Testis (tissue), 3 donors: ENCODE results near the gene ST7. TPM values are rescaled to one million over a fixed set of nuclear protein-coding genes. Genes with fewer than 3 reads are reported as not detected.

Experiments used
- DNase-seq: peaks from one replicate; pipeline ENCODE4 v3.0.0-alpha.2; 2019
- H3K27ac ChIP-seq, 2 donors: fragments of 200-600 bp; sonication (generic); one replicate each; pipeline ENCODE4 v1.5.1; 2019
- H3K27me3 ChIP-seq: fragments of 200-600 bp; sonication (generic); one replicate; pipeline ENCODE4 v1.5.1; 2019
- H3K36me3 ChIP-seq: fragments of 200-600 bp; sonication (generic); one replicate; pipeline ENCODE4 v1.5.1; 2017; ENCODE audit warnings: low read depth; ENCODE audit errors: missing control alignments
- H3K4me1 ChIP-seq: fragments of 200-600 bp; sonication (generic); one replicate; pipeline ENCODE4 v1.5.1; 2019
- H3K4me3 ChIP-seq, 2 donors: fragments of 200-600 bp; sonication (generic); one replicate each; pipeline ENCODE4 v1.5.1; 2017 to 2019
- H3K9me3 ChIP-seq: fragments of 200-600 bp; sonication (generic); one replicate; pipeline ENCODE4 v1.5.1; 2017
- POLR2A ChIP-seq: fragments of 450-650 bp; IDR thresholded peaks from one replicate; pipeline ENCODE4 v1.6.1; 2017; ENCODE audit warnings: antibody characterized with exemption, mild to moderate bottlenecking, moderate library complexity
- WGBS, 2 donors: methylation state at CpG; one replicate each; pipeline ENCODE4 v1.1.5; 2018; 5-methylcytosine and 5-hydroxymethylcytosine counted together
- intact Hi-C: fragments of 100-400 bp; cut with DNase I; formaldehyde crosslinking; loops from one replicate; pipeline ENCODE4 v1.15.1; 2023; ENCODE audit warnings: low total_unique reads
- polyA plus RNA-seq: library from polyadenylated mRNA; stranded (reverse); fragments of 350-450 nt; fragmentation: Illumina TruSeq; extraction: RNeasy Lipid Tissue Mini Kit (QIAGEN cat#74804); gene quantifications from one replicate; pipeline ENCODE4 v1.2.3, GENCODE V29; 2014; ENCODE audit warnings: low read depth, low replicate concordance; ENCODE audit not compliant: insufficient read depth
- total RNA-seq, 2 donors: library from RNA; depleted of rRNA; stranded (reverse); fragments of >200 nt; gene quantifications; one replicate each; pipeline ENCODE4 v1.2.3, GENCODE V29; 2016
- TF ChIP-seq, protein P1 (sequence below), 3 experiments: fragments of 450-650 bp in 2 of 3; fragments of 200-600 bp in 1 of 3; sonication (generic) in 1 of 3; IDR thresholded peaks; one replicate each; pipeline ENCODE4 v1.5.1; 2016 to 2019; ENCODE audit warnings: antibody characterized with exemption in 3 of 3, mild to moderate bottlenecking in 2 of 3, moderate library complexity in 1 of 3

ST7 gene
- total and polyA plus RNA-seq, 3 donors from 2014 or later: 15.9 to 25.3 (median 23.2) TPM

DNA sequence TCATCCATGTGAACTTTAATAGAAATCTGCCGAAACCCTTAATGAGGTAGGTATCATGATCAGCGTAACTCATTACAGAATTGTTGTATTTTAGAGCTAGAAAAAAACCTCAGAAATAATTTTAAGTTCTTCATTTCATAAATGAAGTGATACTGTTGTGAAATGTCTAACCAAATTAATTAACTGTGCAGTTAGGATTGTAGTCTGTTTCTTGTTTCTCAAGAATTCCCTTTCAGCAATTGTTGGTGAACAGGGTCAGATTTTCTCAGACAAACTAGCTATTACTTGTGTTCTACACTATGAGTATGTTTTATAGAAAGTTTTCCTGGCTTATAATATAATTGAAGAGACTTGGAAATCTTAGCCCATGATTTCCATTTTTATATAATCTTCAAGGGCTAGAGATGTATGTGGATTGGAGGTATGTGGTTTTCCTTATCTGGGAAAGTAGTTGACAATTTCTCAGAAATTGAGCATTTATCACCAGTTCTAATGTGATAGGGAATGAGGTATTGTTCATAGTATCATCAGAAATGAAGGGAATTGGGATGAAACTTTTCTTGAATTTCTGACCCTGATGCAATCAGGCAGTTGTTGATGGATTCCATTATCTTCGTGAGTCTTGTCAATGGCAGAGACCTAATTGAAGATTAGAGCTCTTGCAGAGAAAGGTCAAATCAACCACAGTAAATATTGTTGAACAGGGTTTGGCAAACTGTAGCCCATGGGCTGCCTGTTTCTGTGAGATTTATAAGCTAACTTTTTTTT is 55.0 kb downstream of the ST7 start:
- no peaks in the 10 kb centered on the region for H3K9me3 ChIP-seq
- no peaks in the 10 kb centered on the region for H3K36me3 ChIP-seq
- H3K27ac ChIP-seq: no peak overlapping the region
- H3K4me3 ChIP-seq: no peak overlapping the region
- no peak for TF ChIP-seq POLR2A
- TF ChIP-seq, protein P1, sequence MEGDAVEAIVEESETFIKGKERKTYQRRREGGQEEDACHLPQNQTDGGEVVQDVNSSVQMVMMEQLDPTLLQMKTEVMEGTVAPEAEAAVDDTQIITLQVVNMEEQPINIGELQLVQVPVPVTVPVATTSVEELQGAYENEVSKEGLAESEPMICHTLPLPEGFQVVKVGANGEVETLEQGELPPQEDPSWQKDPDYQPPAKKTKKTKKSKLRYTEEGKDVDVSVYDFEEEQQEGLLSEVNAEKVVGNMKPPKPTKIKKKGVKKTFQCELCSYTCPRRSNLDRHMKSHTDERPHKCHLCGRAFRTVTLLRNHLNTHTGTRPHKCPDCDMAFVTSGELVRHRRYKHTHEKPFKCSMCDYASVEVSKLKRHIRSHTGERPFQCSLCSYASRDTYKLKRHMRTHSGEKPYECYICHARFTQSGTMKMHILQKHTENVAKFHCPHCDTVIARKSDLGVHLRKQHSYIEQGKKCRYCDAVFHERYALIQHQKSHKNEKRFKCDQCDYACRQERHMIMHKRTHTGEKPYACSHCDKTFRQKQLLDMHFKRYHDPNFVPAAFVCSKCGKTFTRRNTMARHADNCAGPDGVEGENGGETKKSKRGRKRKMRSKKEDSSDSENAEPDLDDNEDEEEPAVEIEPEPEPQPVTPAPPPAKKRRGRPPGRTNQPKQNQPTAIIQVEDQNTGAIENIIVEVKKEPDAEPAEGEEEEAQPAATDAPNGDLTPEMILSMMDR (IDR thresholded peaks at IDR 0.05): no peak
- no peaks in the 10 kb centered on the region for H3K27me3 ChIP-seq
- H3K4me1 ChIP-seq: no peaks in the 10 kb centered on the region
- intact Hi-C loops: no loop called here
- WGBS, 2 donors: 91% methylated on average over 3 of the region's 3 CpGs
- DNase-seq: no peak

DNA sequence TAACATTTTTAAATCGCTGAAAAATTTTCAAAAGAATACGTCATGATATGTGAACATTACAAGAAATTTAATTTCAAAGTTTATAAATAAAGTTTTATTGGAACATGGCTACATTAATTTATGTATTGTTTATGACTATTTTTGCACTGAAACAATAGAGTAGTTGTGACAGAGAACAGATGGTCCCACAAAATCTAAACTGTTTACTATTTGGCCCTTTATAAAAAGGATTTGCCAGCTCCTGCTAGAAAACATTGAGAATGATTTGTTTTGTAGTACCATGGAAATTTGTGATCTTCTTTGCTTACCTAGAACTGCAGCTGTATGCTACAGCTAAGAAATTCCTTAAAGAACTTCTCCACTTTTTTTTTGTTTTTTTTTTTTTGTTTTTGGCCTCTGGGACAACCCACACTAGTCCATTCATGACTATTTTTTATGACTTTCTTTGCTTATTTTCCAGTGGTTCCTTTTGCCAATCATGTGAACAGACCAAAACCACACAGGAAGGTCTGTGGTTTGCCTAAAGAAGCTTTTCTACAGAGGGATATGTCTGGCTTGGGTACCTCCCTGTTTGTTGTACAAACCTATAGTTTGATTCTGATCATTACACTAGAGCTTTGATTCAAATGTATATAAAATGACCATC is 55.7 kb downstream of the ST7 start:
- intact Hi-C loops: no loop called here
- TF ChIP-seq POLR2A: no peak
- TF ChIP-seq, protein P1 (IDR thresholded peaks at IDR 0.05): no peak
- no peak for DNase-seq

DNA sequence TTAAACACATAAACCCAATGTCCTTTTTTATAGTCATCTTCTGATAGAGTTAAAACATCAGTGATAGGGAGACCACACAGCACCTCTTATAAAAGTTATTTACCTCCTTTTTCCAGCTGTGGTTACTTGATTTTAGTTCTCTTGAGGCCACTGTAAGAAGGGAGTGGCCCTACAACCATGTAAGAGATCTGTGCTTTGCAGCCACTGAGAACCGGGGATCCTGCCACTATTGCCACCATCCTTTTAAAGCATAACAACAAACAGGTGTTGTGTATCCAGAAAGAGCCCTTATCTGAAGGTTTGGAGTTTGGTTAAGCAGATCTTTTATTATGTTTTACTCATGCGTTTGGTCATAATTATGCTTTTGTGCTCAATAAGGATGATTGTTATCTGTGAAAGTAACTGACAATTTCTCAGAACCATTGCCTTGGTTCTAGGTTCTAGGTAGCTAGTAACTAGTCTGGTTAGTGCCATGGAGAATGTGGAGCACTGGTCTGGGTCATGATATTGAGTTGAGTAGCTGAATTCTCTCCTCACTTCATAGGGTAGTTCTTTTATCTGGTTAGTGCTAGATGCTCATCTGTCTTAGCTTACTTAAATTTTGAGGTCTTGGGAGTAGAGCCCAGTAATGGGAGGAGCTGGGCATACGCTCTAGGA is 56.5 kb downstream of the ST7 start:
- no peak for TF ChIP-seq POLR2A
- TF ChIP-seq, protein P1 (IDR thresholded peaks at IDR 0.05): no peak
- intact Hi-C loops: no loop called here
- no peaks in the 10 kb centered on the region for H3K9me3 ChIP-seq
- H3K4me1 ChIP-seq: no peaks in the 10 kb centered on the region
- WGBS, 2 donors: 88 to 90% methylated on average over 3 of the region's 3 CpGs
- no peaks in the 10 kb centered on the region for H3K36me3 ChIP-seq
- H3K27me3 ChIP-seq: no peaks in the 10 kb centered on the region
- no peak overlapping the region for H3K4me3 ChIP-seq
- no peak for DNase-seq
- H3K27ac ChIP-seq: no peak overlapping the region

More for the DNA sequence above, 55.7 kb downstream of the ST7 start:
- no peaks in the 10 kb centered on the region for H3K9me3 ChIP-seq
- no peaks in the 10 kb centered on the region for H3K4me1 ChIP-seq
- H3K4me3 ChIP-seq: no peak overlapping the region
- no peaks in the 10 kb centered on the region for H3K36me3 ChIP-seq
- no peaks in the 10 kb centered on the region for H3K27me3 ChIP-seq
- H3K27ac ChIP-seq: no peak overlapping the region
- 83 to 92% methylated on average over 2 of the region's 2 CpGs for WGBS, 2 donors

DNA sequence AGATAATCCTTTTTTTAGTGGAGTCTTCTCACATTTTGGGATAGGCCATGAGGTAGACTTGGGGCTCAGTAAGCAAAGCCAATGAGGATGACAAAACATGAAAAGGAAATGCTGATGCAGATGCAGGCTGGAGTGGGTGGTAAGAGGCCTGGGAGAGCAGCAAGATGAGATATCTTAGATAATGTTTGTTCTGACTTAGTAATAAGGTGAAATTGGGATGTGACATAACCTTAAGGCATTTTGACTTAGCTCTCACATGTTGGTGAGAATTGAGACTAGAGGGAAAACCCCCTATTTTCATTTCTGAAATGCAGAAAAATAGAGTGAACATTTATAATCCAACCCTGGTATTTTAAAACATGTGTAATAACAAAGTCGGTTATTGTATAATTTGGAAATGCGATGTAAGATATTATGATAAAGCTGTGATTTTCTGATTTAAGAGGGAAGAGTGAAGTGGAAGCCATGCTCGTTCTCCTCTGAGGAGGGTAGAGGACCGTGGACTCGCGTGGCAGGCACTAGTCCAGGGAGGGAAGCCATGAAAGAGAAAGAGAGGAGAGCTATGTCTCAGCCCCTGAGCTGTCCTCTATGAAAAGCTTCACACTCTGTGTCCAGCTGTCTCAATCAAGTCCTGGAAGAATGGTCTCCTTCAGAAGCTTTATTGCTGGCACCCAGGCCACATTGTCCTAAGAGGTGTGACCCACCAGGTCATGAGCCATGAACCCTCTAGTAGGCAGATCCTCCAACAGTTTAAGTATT is 57.3 kb downstream of the ST7 start:
- Histone ChIP-seq H3K4me1 (no peaks in the 10 kb centered on the region), H3K27me3 (no peaks in the 10 kb centered on the region), H3K27ac (no peak overlapping the region), H3K4me3 (no peak overlapping the region), H3K9me3 (no peaks in the 10 kb centered on the region), H3K36me3 (no peaks in the 10 kb centered on the region)
- DNase-seq: no peak
- intact Hi-C loops: no loop called here
- TF ChIP-seq, protein P1 (IDR thresholded peaks at IDR 0.05): no peak
- TF ChIP-seq POLR2A: no peak
- 94% methylated on average over 6 of the region's 6 CpGs for WGBS, 2 donors
